GM19328 (cell line): ENCODE measurements around the gene TTC31.
"Not testable (repeated sequence)": the region's sequence is repeated elsewhere in the genome, so short reads cannot be mapped to it uniquely, and the experiment has no call there.

ENCODE experiments used
- ATAC-seq: cut with Tn5 transposase; IDR thresholded peaks from one replicate; pipeline ENCODE4 v1.9.1; 2021; ENCODE audit warnings: mild to moderate bottlenecking, moderate library complexity; ENCODE audit not compliant: unreplicated experiment

The TTC31 gene

DNA sequence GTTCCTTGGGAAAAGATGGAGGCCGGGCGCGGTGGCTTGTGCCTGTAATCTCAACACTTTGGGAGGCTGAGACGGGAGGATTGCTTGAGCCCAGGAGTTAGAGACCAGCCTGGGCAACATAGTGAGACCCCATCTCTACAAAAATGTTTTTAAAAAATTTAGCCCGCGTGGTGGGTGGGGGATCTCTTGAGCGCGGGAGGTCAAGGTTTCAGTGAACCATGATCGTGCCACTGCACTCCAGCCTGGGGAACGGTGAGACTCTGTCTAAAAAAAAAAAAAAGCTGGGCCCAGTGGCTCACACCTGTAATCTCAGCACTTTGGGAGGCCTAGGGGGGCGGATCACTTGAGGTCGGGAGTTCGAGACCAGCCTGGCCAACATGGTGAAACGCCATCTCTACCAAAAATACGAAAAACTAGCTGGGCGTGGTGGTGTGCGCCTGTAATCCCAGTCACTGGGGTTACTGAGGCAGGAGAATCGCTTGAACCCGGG, 839 bp downstream of the TTC31 start:
- ATAC-seq: not testable (repeated sequence)

DNA sequence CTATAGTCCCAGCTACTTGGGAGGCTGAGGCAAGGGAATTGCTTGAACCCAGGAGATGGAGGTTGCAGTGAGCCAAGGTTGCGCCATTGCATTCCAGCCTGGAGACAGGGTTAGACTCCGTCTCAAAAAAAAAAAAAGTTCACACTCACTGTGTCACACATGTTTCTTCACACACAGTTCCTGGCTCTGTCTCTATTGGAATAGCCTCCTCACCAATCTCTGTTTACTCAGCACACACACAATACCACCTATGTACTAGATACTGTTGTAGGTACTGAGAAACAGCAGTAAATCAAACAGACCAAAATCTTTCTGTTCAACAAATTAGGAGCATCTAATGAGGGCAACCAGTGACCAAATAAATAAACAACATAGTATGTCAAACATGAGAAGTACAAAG, 3.3 kb downstream of the TTC31 start:
- no peak for ATAC-seq

DNA sequence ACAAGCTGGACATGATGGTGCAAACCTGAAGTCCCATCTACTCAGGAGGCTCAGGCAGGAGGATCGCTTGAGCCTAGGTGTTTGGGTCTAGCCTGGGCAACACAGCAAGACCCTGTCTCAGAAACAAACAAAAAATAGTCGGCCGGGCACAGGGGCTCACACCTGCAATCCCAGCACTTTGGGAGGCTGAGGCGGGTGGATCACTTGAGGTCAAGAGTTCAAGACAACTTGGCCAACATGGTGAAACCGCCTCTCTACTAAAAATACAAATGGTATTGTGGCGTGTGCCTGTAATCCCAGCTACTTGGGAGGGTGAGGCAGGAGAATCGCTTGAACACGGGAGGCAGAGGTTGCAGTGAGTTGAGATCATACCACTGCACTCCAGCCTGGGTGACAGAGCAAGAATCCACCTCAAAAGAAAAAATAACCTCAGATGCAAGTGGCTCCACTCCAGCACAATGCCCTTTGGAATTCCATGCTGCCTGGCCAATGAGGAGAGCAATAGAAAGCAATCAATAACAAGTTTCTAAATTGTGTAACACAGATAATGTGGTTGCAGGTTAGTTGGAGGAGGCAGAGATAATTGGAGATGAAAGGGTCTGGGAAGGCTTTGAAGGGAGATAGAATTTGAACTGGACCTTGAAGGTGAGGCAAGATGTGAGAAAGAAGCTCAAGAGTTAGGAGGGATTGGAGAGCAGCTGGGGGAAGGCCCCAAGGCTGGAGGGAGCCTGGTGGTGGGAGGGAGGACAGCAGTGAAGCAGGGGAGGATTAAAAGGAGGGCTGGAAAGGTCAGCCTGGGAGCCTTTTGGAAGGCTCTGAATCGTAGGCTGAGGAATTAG, 6.0 kb downstream of the TTC31 start:
- ATAC-seq: no peak

DNA sequence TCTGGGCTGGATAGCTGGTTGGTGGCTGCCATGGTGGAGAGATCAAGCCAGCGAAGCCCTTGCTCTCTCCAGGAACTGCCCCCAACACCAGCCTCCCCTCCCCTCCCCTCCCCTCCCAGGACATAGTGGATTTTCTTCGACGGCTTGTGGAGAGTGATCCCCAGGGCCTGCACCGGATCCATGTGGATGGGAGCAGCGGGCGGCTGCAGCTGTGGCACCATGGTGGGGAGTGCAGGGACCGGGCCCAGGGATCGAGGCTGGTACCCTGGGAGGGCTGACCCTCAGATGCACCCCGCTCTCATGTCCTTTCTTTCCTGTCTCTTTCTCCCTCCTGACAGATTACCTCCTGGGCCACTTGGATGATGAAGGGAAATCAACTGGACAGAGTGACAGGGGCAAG, 7.0 kb downstream of the TTC31 start:
- ATAC-seq: no peak

DNA sequence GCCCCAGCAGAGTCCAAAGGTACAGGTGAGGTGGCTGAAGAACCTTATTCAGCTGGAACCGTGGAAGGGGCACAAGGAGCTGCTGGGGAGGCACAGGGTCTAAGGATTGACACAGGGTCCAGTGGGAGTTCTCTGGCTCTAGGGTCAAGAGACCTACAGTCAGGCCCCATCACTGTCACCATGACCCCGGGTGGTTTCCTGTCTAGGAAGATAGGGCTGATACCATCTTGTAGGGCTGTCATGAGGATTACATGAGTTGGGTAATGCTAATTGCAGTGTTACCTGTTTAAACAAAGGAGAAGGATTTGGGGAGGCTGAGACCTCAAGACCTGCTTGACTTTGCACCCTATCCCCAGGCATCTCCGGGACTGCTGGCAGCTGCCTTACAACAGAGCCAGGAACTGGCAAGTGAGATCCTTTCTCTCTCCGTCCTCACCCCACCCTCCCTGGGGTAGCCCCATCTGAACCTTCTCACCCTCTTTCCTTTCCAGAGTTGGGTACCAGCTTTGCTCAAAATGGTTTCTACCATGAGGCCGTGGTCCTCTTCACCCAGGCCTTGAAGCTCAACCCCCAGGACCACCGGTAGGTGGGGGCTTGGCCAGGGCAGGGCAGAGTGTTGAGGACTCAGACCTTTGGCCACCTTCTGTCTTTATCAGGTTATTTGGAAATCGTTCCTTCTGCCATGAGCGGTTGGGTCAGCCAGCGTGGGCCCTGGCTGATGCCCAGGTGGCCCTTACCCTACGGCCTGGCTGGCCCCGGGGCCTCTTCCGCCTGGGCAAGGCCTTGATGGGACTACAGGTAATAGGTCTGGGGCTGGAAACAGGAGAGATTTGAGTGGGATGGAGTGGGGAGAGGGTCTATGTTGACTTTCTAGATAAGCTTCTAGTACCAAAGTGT, 9.0 kb downstream of the TTC31 start:
- ATAC-seq: no peak

DNA sequence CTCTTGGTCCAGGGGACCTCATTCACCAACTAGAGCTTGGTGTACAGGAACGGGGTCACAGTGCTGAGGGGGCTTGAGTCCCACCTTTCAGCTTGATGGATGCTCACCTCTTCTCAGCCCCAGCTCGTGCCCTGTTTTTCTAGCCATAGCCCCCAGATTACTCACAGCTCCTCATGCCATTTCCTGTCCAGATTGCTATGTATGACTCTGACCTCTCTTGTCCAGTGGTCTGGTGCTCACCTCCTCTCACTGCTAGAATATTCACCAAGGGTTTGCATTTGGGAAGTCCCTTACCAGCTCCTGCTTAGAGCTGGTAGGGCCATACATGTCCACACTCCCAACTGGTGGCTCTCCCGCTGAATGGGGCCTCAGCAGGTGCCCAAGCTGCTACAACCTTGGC, 10.7 kb downstream of the TTC31 start:
- ATAC-seq: no peak

DNA sequence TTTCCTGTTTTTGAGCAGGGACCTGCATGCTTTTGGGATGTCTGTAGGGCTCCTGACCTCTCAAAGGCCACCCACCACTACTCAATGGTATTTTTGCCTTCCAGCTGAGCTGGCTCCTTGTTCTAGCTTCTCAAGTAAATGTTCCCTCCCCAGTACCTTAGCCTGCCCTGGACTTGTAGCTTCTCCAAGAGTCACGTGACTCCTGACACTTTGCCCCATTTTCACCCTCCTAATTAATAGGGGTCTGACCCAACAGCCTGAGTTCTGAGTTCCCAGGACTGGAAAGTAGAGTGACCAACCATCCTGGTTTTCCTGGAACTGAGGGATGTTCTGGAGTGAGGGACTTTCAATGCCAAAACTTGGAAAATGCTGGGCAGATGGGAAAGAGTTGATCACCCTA, 12.6 kb downstream of the TTC31 start:
- ATAC-seq: no peak

DNA sequence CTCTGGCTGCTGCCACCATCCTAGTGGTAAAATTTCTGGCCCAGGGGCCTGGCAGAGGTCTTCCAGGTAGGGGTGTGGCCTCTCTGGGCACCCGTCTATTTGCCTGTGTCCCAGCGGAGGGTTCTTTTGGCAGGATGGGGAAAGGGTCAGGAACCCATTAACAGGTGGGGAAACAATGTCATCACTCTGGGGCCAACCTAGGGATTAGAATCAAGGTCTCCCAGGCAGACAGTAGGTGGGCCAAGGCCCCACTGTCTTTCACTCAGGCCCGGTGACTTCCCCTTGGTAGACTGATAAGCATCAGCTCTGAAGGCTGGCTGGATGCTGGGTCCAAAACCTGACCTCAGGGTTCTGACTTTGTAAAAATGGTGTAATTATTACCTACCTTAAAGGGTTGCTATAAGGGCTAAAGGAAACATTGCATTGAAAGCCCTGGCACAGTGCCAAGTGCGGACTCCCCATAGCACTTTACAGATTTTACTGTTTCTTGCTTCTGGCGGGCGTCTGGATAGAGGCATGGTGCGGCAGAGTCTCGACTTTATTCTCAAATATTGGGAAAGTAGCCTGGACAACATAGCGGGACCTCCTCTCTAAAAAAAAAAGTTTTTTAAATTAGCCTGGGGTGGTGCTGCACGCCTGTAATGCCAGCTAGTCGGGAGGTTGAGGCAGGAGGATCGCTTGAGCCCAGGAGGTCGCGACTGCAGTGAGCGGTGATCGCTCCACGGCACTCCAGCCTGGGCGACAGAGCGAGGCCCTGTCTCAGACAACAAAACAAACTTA, 14.3 kb downstream of the TTC31 start:
- no peak for ATAC-seq

DNA sequence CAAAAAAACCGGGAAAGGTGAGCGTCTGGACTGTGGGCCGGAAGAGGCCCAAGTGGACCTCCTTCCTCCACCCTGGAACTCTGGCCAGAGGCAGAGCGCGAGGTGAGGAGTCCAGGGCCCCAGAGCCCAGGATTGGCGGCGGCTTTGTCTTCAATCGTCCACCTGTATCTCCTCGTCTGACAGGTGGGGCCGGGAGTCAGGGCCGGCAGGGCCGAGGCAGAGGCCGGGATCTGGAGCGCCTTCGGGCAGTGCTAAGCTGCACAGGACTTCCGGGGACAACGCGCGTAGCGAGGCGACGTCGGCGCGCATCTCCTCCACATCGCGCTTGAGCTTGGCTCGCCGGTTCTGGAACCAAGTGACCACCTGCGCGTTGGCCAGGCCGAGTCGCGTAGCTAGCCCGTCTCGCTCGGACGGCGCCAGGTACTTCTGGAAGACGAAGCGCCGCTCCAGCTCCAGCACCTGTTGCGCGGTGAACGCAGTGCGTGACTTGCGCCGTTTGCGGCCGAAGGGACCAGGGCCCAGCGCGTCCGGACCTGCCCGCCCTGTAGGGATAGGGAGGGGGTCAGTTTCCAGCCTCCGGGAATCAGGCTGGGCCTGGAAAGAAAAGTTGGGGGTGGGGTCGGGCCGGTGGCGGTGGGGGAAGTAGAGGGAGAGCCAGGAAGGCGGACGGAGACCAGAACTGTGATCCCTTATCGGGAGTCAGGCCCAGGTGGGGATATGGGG, 15.1 kb downstream of the TTC31 start:
- no peak for ATAC-seq

DNA sequence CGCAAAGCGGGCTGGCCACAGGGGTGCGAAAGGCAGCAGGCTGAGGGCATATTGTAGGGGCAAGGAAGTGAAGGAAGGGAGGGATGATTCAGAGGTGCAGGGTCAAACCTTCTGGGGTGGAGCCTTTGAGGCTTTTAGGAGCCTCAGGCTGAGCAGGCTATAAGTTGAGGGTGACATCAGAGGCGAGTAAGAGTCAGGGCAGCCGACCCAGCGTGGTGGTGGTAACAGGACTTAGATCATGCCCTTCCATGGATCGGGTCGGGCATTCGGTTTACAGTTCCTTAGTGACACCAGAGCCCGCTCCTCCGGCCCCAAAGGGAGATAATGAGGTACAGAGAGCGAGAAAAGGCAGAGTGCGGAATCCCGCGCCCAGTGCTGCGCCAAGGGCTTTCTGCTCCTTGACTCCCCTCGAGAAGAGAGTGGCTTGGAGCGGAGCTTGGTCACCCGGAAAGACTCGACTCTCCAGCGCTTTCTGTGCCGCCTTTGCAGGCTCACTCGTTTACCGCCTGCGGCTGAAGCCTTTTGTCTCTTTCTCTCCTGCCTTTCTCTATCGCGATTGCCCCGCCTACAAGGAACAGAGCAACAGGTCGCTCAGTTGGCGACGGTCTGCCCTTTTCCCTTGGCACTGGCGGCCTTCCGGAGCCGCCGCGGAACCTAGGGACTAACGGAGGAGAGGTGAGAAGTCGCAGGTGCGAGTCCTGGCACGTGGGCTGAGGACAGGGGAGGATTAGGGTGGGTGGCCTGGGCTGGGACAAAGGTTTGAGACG, 15.8 kb downstream of the TTC31 start:
- no peak for ATAC-seq

DNA sequence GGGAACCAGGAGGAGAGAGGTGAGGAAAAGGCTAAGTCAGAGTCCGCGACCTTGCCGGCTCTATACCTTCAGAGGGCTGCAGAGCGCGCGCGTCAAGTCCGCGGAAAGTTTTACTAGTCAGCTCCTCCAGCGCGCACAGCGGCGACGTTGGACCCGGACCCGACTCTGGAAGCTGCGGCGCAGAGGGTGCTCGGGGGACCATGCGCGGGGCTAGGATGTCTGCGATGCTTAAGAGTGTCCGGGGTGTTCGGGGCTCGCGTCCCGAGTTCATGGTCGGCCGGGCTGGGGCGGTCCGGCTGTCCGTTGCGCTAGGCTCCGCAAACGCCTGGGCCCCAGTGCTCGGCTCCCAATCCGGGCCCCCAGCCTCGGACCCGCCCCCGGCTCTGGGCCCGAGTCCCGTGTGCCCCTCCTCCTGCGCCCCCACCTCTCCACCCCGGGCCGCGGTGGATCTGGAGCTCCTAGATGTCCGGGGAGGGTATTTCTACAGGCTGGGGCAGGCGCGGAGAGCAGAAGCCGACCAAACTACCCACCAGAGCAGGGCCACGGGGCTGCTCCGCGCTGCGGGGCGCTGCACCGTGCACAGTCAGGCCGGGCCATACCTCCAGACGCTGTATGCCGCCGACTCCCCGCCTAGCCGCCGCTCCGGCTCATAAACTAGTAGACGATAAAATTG, 16.5 kb downstream of the TTC31 start, which contains the start of gene LBX2:
Gene LBX2 (minus strand): TSS at position 337 of the 673 bp plus-strand sequence. CDS start 66 bp downstream, at position 271.
- ATAC-seq: no peak

DNA sequence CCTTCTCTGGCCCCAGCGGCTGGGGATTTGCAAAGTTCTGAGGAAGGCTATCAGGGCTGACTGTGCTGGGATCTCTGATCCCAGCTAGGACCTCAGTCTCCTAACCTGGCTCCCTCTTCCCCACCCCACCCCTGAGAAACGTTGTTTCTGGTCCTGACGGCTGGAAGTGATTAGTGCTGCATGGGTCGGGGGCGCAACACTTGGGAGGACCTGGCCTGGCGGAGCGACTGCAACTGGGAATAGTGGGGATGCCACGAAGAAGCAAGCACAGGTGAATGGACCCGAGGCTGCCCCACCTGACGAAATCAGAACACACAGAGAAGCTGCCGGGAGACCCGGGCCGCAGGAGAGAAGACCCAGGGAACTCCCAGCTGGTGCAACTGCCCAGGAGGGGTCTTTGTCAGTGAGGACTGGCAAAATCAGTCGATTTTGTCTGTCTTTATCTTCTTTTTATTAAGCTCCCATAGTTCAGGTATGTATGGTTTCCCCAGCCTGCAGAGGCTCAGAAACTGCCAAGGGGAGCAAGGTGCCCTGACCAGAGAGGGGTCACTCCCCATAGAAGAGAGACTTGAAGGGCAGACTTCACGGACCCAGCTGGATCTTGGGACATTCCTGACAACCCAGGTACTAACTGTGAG, 17.2 kb downstream of the TTC31 start:
- ATAC-seq: no peak

DNA sequence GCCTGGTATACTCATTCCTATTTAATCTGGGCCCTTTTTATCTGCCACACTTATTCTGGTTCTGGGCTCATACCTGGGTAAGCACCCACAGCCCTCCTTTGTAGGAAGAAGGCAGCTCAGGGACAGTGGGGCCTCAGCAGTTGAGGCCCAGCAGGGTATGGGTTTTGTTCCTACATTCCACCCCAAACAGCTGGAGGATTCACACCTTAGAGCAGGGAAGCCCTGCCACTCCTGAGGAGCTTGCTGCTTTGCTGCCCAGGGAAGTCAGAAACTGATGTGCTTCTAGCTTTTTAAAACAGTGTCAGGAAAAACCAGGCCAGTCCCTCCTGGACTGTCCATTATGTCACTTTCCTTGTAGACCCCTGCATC, 17.7 kb downstream of the TTC31 start:
- ATAC-seq: no peak

DNA sequence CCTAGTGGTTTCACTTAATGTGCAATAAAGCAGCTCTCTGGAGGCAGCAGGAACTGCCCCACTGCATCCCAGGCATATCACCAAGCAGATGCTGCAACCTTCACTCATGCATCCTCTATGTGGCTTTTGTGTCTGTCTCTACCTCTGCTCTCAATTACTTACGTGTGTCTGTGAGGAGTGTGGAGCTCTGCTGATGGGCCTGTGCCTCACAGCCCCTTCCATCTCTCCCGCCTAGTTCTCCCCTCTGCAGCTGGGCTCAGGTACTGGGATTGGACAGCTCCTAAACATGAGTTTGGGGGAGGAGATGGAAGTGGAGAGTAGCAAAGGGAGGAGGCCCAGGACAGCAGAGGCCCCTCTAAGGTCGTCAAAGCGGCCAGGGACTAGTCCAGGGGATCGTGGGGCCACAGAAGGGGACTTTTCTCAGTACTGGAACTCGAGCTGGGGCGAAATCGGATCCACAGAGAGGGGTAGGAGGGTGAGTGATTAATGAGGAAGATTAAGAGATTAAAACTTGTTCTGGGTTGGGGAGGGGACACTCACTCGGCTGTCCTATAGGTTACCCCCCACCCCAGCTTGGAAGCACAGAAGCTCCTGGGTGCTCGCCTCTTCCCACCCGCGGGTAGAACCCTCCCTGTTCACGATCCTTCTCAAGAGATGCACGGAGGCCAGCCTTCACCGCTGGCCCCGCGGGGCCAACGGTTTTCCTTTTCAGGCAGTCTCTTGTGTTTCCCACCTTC, 18.6 kb downstream of the TTC31 start:
- no peak for ATAC-seq

DNA sequence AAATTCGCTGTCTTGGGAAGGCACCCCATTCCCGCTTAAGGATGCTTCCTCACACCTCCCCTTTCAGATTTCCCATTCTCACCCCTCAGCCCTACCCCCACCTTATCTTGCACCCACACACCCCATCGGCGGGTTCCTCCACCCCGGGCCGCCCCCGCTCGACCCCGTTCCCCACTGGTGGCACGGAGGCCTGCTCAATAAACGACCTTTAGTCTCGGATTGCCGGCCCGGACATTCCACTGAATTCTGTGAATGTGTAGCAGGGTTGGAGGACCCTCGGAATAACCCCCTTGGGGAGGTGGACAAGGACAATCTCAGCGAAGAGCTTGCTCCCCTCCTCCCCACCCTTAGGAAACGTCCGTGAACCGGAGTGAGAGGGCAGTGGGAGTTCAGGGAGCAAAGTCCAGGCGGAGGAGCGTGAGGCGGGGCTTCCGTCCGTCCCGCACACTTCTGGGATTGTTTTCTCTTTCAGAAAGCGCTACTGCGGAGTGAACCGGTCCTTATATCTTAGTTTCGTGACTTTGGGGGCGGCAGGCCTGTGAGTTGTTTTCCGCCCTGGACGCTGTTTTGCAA, 19.4 kb downstream of the TTC31 start:
- ATAC-seq: no peak

DNA sequence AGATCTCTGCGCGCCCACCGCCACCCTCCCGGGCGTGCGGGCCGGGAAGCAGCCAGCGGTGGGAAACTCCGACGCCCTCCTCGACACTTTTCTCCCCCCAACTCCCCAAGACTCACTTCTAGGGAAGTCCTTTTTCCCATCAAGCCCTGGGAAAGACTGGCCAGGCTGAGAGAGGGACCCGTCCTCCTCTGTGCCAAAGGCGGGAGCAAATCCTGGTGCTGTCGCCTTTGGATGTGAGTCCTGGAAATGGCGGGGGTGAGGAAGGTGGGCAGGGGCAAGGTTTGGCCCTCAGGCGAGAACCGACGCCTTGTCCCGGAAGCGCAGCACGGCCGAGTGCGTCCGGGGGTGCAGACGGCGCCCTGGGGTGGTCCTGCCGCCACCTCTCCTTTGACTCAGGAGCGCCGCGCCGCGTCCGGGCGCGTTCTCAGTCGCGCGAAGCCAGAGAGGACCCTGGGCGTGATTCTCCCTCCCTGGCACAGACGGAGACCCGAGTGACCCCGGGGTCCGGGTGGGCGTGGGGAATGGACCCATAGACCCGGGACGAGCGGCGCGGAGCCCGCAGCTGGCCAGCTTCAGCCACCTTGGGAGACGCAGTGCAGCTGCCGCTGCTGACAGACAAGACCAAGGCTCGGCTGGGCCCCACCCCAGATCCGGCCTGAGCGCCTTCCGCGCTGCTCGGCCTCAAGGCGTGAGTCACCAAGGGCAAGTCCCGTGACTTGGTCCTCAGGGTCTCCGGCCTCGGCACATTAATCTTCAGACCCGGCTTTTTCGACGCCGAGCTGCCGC, 20.0 kb downstream of the TTC31 start:
- ATAC-seq: no peak
